ENCODE data around the gene TBC1D9B. TPM values are rescaled to one million over a fixed set of nuclear protein-coding genes. Genes with fewer than 3 reads are reported as not detected.

Gene TBC1D9B
- total RNA-seq, 1 donor from 2014 or later = 128 TPM

DNA sequence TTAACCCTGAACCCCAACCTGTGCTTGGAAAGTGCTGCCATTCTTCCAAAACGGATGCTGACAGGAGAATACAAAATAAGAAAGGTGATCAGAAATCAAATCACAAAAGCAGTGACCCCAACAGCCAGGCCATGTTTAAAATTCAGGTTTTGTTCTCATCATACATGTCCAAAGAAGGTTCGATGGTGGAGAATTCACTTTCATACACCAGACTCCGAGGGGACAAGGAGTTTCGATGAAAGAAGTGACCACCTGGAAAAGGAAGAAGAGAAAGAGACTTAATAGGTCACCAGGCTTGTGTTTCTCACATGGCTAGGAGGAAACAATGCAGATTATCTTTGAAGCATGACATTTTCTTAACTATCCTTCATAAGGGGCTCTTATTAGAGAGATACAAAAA lies 12.5 kb upstream of the TBC1D9B start:
- Mint-ChIP-seq H3K9me3 (ENCODE audit: low read depth) (no peaks in the 10 kb centered on the region), H3K36me3 (ENCODE audit: insufficient read depth) (no peaks in the 10 kb centered on the region), H3K27ac (no peak overlapping the region), H3K4me1 (ENCODE audit: low read depth) (no peaks in the 10 kb centered on the region), H3K27me3 (no peaks in the 10 kb centered on the region), H3K4me3 (ENCODE audit: low read depth) (no peak overlapping the region)
- DNase-seq (ENCODE audit: low spot score, unreplicated experiment) = no peak
- TF ChIP-seq, protein P1, sequence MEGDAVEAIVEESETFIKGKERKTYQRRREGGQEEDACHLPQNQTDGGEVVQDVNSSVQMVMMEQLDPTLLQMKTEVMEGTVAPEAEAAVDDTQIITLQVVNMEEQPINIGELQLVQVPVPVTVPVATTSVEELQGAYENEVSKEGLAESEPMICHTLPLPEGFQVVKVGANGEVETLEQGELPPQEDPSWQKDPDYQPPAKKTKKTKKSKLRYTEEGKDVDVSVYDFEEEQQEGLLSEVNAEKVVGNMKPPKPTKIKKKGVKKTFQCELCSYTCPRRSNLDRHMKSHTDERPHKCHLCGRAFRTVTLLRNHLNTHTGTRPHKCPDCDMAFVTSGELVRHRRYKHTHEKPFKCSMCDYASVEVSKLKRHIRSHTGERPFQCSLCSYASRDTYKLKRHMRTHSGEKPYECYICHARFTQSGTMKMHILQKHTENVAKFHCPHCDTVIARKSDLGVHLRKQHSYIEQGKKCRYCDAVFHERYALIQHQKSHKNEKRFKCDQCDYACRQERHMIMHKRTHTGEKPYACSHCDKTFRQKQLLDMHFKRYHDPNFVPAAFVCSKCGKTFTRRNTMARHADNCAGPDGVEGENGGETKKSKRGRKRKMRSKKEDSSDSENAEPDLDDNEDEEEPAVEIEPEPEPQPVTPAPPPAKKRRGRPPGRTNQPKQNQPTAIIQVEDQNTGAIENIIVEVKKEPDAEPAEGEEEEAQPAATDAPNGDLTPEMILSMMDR (IDR thresholded peaks at IDR 0.05; ENCODE audit: unreplicated experiment) = no peak

DNA sequence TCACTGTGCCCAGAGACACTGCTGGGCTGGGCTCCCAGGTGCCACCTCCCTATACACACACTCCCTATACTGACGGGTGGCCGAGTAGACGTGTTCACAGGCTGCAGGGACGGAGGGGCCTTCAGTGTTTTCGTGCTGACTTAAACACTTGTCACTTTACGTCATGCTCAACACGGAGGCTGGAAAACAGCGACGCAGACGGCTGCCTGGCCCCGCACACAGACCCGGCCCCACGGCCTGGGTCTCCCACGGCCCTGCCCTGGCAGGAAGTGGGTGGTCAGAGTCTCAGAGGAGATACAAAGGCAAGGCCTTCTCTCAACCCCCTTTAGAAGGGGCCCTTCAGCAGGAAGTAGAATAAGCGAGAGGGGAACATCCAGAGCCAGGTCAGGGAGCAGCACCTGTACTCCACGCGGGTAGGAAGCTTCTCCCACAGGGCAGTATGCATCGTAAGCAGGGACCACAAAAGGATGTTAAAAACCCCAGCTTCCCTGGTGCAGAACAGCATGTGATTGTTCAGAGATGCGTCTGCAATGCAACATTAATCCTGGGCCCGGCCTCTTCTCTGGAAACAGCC lies 11.9 kb upstream of the TBC1D9B start:
- Mint-ChIP-seq H3K4me1 (ENCODE audit: low read depth) (no peaks in the 10 kb centered on the region), H3K27ac (no peak overlapping the region), H3K9me3 (ENCODE audit: low read depth) (no peaks in the 10 kb centered on the region), H3K27me3 (no peaks in the 10 kb centered on the region), H3K36me3 (ENCODE audit: insufficient read depth) (no peaks in the 10 kb centered on the region), H3K4me3 (ENCODE audit: low read depth) (no peak overlapping the region)
- no peak for DNase-seq (ENCODE audit: low spot score, unreplicated experiment)
- TF ChIP-seq, protein P1 (IDR thresholded peaks at IDR 0.05; ENCODE audit: unreplicated experiment) = no peak

DNA sequence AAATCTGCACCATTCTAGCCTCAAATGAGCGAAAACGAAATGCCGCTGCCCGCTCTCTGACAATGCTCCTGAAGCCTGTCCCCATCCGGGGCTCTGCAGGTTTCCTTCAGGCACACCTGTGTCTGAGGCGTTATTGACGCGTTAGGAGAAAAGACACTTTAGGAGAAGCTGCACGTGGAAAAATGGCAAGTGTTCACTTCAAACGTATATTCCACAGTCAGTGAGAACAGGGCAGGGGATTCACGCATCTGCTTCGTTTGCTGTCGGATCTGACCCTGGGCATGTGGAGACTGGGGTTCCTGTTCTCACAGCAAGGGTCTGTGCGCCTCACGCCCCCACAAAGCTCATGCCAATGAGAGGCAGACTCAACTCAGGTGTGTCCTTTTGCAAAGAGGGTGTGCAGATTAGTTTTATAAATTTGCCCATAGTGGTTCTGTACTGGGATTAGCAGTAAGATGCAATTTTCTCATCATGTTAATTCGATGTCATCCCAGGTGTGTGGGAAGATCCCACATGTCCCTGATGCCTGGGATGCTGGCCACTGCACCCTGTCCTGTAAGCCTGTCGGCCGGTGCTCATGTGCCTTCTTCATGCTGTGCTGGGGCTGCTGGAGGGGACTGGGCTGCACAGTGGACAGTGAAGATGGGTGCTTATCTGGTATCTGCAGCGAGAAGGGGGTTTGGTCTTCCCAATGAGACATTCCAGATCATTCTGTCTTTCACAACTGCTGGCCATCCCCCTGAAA lies 11.2 kb upstream of the TBC1D9B start:
- no peak for DNase-seq (ENCODE audit: low spot score, unreplicated experiment)
- no peak overlapping the region for H3K4me3 Mint-ChIP-seq (ENCODE audit: low read depth)
- H3K9me3 Mint-ChIP-seq (ENCODE audit: low read depth) = no peaks in the 10 kb centered on the region
- H3K27me3 Mint-ChIP-seq = no peaks in the 10 kb centered on the region
- H3K27ac Mint-ChIP-seq = no peak overlapping the region
- peaks cover 2% of the 10 kb centered on the region for H3K4me1 Mint-ChIP-seq (ENCODE audit: low read depth)
- H3K36me3 Mint-ChIP-seq (ENCODE audit: insufficient read depth) = no peaks in the 10 kb centered on the region
- TF ChIP-seq, protein P1 (IDR thresholded peaks at IDR 0.05; ENCODE audit: unreplicated experiment) = no peak

DNA sequence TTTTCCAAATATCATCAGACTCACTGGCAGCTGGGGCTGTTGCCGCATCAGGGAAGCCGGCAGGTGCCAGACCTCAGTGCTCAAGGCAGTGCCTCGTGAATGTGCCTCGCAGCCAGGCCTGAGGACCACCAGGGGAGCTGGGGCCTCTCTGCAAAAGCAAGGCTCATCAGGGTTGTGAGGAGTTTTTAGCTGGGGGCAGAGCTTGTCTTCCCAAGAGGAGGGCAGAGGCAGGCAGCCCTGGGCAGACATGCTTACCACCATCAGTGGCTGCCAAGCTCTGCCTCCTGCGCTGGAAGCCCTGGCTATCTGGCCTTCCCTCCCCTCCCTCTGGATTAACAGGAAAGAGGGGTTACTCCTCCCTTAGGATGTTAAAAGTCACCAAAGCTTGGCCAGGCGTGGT lies 8.8 kb upstream of the TBC1D9B start:
- H3K27me3 Mint-ChIP-seq = no peaks in the 10 kb centered on the region

DNA sequence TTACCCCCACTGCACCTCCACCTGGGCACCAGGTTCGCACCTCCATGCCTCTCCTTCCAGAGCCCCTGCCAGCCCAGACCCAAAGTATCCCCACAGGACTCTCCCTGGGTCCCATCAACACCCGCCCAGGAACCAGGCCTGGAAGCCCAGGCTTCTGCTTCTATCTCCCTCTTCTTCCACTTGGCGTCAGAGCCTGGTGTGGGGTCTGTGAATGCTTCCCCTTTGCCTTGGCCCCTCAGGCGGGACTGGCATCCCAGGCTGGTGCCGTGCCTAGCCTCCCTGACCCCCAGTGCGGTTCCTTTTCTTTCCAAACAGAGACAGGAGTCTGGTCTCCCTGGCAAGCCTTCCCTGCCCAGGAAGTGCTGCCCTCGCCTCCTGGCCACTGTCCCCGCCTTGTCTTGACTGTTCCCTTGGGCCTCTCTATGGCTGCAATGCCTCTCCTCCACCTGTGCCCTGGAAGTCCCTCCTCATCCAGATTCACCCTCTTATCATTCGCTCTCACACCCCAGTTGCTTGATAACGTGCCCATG lies 7.8 kb upstream of the TBC1D9B start:
- no peak for DNase-seq (ENCODE audit: low spot score, unreplicated experiment)
- H3K4me3 Mint-ChIP-seq (ENCODE audit: low read depth) = no peak overlapping the region
- TF ChIP-seq, protein P1 (IDR thresholded peaks at IDR 0.05; ENCODE audit: unreplicated experiment) = no peak
- no peaks in the 10 kb centered on the region for H3K36me3 Mint-ChIP-seq (ENCODE audit: insufficient read depth)
- H3K9me3 Mint-ChIP-seq (ENCODE audit: low read depth) = no peaks in the 10 kb centered on the region
- H3K27ac Mint-ChIP-seq = no peak overlapping the region
- H3K4me1 Mint-ChIP-seq (ENCODE audit: low read depth) = peaks cover 4% of the 10 kb centered on the region
- H3K27me3 Mint-ChIP-seq = no peaks in the 10 kb centered on the region

More for the DNA sequence above, 8.8 kb upstream of the TBC1D9B start:
- Mint-ChIP-seq H3K27ac (no peak overlapping the region), H3K9me3 (ENCODE audit: low read depth) (no peaks in the 10 kb centered on the region), H3K4me1 (ENCODE audit: low read depth) (peaks cover 4% of the 10 kb centered on the region), H3K36me3 (ENCODE audit: insufficient read depth) (no peaks in the 10 kb centered on the region), H3K4me3 (ENCODE audit: low read depth) (no peak overlapping the region)
- TF ChIP-seq, protein P1 (IDR thresholded peaks at IDR 0.05; ENCODE audit: unreplicated experiment) = no peak
- DNase-seq (ENCODE audit: low spot score, unreplicated experiment) = no peak

All from progenitor cell of endocrine pancreas (in vitro differentiated cells).